MM.1S (cell line): ENCODE data around the gene SHF.

Experiments used
- CTCF ChIP-seq: fragments of 300-600 bp; sonication (generic); IDR thresholded peaks from 2 replicates; pipeline ENCODE4 v1.5.1; 2016; ENCODE audit warnings: antibody characterized with exemption, low read length, mixed read lengths
- EZH2phosphoT487 ChIP-seq: fragments of 300-600 bp; sonication (generic); IDR thresholded peaks from 2 replicates; pipeline ENCODE4 v1.6.1; 2018; ENCODE audit warnings: antibody characterized with exemption, low read length

- TF ChIP-seq CTCF (no peak), EZH2phosphoT487 (no peak)
Measured at GRCh38 chr15:45186771-45187577, 792 bp downstream of the SHF start.
